Osteoblast (primary cell): ENCODE results near the gene ANG. TPM values are rescaled to one million over a fixed set of nuclear protein-coding genes. Genes with fewer than 3 reads are reported as not detected.
A peak's percentile ranks its signal among the peaks of the same experiment; 100 is the strongest.

ENCODE experiments used
- DNase-seq: peaks from one replicate; pipeline ENCODE4 v3.0.0; 2011; ENCODE audit warnings: low spot score, mixed read lengths; ENCODE audit not compliant: insufficient read length; ENCODE audit errors: missing footprints
- H2AFZ ChIP-seq: 2 replicates; pipeline ENCODE4 v1.6.0; 2011; ENCODE audit warnings: mild to moderate bottlenecking, low read length
- H3K27ac ChIP-seq: 2 replicates; pipeline ENCODE4 v1.5.1; 2011; ENCODE audit warnings: mild to moderate bottlenecking, low read depth, low read length, moderate library complexity
- H3K27me3 ChIP-seq: 2 replicates; pipeline ENCODE4 v1.6.0; 2012; ENCODE audit warnings: mild to moderate bottlenecking, control low read depth, inconsistent platforms, low read length, moderate library complexity; ENCODE audit not compliant: insufficient read depth
- H3K36me3 ChIP-seq: 2 replicates; pipeline ENCODE4 v1.5.1; 2011; ENCODE audit warnings: mild to moderate bottlenecking, low read length, control low read depth, moderate library complexity; ENCODE audit not compliant: insufficient read depth
- H3K4me1 ChIP-seq: 2 replicates; pipeline ENCODE4 v1.5.1; 2011; ENCODE audit warnings: mild to moderate bottlenecking, low read length, control low read depth, moderate library complexity; ENCODE audit not compliant: insufficient read depth
- H3K4me2 ChIP-seq: 2 replicates; pipeline ENCODE4 v1.6.0; 2011; ENCODE audit warnings: mild to moderate bottlenecking, low read length; ENCODE audit not compliant: insufficient read depth
- H3K4me3 ChIP-seq: fragments of 200-600 bp; sonication (generic); 3 replicates; pipeline ENCODE4 v1.5.1; 2012; ENCODE audit warnings: mild to moderate bottlenecking, low read length, inconsistent platforms; ENCODE audit not compliant: insufficient read depth
- H3K79me2 ChIP-seq: 2 replicates; pipeline ENCODE4 v1.6.0; 2012; ENCODE audit warnings: mild to moderate bottlenecking, low read length, control low read depth, inconsistent platforms; ENCODE audit not compliant: insufficient read depth
- H3K9me3 ChIP-seq: 2 replicates; pipeline ENCODE4 v1.5.1; 2011; ENCODE audit warnings: low read depth, low read length, control low read depth
- H4K20me1 ChIP-seq: 2 replicates; pipeline ENCODE4 v1.6.0; 2012; ENCODE audit warnings: mild to moderate bottlenecking, low read length, control low read depth; ENCODE audit not compliant: insufficient read depth
- total RNA-seq: library from RNA; depleted of rRNA; stranded (reverse); fragments of >200 nt; gene quantifications from 2 replicates; pipeline ENCODE4 v1.2.3, GENCODE V29; 2012
- TF ChIP-seq, protein P1 (sequence below): IDR thresholded peaks from 2 replicates; pipeline ENCODE4 v1.5.1; 2011; ENCODE audit warnings: mild to moderate bottlenecking, low read depth, low read length, moderate library complexity; ENCODE audit errors: extremely low read depth

Gene ANG
- total RNA-seq, 1 donor, result 7.2 TPM

DNA sequence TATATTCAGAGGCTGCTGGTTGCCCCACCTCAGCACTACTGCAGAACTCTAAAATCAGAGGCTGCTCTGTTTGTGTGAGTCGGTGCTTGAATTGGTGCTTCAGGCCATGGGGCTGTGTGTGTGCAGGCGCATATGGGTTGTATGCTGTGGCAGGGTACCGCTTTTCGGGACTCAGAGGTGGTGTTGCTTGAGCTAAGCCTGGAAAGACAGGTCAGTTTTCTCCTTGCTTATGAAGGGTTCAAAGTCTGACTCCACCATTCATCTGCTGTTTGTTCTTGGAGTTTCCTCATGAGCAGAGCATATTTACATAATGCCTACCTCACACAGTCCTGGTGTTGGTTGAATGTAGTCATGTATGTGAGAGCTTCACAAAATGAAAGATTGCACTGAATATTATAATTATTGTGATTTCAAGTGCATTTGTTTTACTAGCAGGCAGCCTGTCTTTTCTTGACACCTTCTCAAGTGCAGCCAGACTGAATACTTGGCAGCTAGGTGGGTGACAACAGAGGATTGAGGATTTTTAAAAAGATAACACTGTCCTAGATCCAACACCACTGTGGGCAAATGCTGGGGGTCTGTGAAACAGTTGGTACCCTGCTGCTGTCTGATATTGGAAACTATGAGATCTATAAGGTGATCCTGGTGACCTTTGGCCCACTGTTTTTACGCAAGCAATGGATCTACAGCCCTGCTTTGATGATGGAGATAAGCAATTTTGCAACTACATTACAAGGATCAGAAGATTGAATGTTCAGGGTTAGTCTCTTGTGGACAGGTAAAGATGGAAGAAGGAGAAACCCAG lies 1.0 kb upstream of the ANG start:
- no peaks in the 10 kb centered on the region for H3K9me3 ChIP-seq
- H3K4me2 ChIP-seq, result no peak overlapping the region
- H3K4me1 ChIP-seq, result peaks cover 13% of the 10 kb centered on the region
- no peaks in the 10 kb centered on the region for H4K20me1 ChIP-seq
- H3K79me2 ChIP-seq, result no peaks in the 10 kb centered on the region
- H3K4me3 ChIP-seq, result no peak overlapping the region
- H3K36me3 ChIP-seq, result no peaks in the 10 kb centered on the region
- TF ChIP-seq, protein P1, sequence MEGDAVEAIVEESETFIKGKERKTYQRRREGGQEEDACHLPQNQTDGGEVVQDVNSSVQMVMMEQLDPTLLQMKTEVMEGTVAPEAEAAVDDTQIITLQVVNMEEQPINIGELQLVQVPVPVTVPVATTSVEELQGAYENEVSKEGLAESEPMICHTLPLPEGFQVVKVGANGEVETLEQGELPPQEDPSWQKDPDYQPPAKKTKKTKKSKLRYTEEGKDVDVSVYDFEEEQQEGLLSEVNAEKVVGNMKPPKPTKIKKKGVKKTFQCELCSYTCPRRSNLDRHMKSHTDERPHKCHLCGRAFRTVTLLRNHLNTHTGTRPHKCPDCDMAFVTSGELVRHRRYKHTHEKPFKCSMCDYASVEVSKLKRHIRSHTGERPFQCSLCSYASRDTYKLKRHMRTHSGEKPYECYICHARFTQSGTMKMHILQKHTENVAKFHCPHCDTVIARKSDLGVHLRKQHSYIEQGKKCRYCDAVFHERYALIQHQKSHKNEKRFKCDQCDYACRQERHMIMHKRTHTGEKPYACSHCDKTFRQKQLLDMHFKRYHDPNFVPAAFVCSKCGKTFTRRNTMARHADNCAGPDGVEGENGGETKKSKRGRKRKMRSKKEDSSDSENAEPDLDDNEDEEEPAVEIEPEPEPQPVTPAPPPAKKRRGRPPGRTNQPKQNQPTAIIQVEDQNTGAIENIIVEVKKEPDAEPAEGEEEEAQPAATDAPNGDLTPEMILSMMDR, result no peak
- H2AFZ ChIP-seq, result no peak overlapping the region
- H3K27me3 ChIP-seq, result no peaks in the 10 kb centered on the region
- no peak overlapping the region for H3K27ac ChIP-seq
- DNase-seq, result no peak

DNA sequence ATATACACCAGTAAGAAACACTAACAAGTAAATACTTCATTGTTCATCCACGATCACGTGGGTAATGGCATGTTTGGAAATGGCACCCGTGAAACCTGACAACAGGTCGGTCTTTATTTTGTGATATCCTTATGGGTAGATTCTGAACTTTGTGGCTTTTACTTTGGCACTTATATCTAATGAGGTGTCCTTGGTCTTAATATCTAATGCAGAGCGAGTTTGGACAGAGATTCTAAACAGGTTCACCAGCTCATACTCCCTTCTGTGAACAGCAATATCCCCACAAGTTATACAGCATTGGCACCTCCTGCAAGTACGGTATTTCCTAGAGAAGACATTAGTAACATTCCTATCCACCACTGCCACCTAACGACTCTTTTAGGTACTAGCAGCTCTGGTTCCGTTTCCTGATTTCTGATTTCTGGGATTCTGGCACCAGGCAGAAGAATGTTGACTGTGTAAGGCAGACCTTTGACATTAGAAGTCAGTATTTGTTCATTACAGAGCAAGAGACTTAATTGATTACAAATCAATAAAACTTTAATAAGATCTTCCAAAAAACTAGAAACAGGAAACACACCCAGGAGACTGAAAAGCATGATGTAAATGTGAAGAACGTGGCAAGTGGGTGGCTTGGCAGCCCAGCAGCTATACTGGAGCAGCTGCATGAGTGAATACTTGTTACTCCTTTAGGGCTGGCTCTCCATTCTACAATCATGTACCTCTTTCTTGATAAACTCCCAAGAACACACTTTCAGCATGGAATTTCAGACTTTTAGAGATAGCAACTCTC lies 2.5 kb downstream of the ANG start:
- Histone ChIP-seq H3K79me2 (no peaks in the 10 kb centered on the region), H3K4me1 (peaks cover 5% of the 10 kb centered on the region), H3K4me2 (peak overlapping the region; percentile 21), H4K20me1 (no peaks in the 10 kb centered on the region), H3K27ac (no peak overlapping the region), H3K9me3 (no peaks in the 10 kb centered on the region), H3K4me3 (no peak overlapping the region), H3K27me3 (no peaks in the 10 kb centered on the region), H2AFZ (no peak overlapping the region), H3K36me3 (no peaks in the 10 kb centered on the region)
- TF ChIP-seq, protein P1, result peak; percentile 83
- peak; percentile 81 for DNase-seq

DNA sequence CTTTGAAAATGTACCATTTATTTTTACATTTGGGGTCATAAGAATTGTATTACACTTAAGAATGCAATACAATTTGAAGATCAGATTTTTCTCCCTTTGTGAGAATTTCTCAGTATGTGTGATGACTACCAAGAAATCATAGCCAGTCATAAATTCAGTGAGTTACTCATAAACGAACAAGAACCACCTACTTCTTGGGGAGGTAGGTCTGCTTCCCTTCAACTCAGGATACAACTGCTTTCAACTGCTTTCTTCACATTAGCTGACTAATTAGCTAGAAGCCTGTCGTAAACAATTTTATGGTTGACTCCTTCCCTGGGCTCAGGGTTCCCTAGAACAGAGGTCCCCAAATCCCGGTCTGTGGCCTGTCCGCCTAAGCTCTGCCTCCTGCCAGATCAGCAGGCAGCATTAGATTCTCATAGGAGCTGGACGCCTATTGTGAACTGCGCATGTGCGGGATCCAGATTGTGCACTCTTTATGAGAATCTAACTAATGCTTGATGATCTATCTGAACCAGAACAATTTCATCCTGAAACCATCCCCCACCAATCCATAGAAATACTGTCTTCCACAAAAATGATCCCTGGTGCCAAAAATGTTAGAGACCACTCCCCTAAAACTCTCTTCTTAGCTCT lies 3.7 kb downstream of the ANG start:
- TF ChIP-seq, protein P1, result no peak
- Histone ChIP-seq H3K4me2 (no peak overlapping the region), H3K79me2 (no peaks in the 10 kb centered on the region), H3K4me3 (no peak overlapping the region), H3K27ac (no peak overlapping the region), H4K20me1 (no peaks in the 10 kb centered on the region), H3K9me3 (no peaks in the 10 kb centered on the region), H3K36me3 (no peaks in the 10 kb centered on the region), H3K27me3 (no peaks in the 10 kb centered on the region), H2AFZ (no peak overlapping the region), H3K4me1 (peaks cover under 1% of the 10 kb centered on the region)
- no peak for DNase-seq
